GM20431 (cell line): ENCODE data around the gene AATF.

ENCODE experiments used
- in situ Hi-C: fragments of 300-500 bp; cut with MseI, MboI; formaldehyde crosslinking; loops from one replicate; pipeline ENCODE4 v1.15.0; 2020; ENCODE audit warnings: low sequenced_read_pairs; ENCODE audit not compliant: unreplicated experiment

The AATF gene

DNA sequence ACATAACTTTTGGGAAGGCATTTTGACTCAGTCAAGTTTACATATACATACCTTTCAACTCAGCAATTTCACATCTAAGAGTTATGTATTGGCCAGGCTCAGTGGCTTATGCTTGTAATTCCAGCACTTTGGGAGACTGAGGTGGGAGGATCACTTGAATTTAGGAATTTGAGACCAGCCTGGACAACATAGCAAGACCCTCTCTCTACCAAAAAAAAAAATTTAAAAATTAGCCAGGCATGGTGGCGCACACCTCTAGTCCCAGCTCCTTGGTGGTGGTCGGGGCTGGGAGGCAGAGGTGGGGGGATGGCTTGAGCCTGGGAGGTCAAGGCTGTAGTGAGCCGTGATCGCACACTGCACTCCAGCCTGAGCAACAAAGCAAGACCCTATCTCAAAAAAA is 79.3 kb downstream of the AATF start:
- in situ Hi-C loops: loop anchor here (25.0 kb wide), 1 partner anchor 191 kb away; no protein-coding TSS in a partner anchor

DNA sequence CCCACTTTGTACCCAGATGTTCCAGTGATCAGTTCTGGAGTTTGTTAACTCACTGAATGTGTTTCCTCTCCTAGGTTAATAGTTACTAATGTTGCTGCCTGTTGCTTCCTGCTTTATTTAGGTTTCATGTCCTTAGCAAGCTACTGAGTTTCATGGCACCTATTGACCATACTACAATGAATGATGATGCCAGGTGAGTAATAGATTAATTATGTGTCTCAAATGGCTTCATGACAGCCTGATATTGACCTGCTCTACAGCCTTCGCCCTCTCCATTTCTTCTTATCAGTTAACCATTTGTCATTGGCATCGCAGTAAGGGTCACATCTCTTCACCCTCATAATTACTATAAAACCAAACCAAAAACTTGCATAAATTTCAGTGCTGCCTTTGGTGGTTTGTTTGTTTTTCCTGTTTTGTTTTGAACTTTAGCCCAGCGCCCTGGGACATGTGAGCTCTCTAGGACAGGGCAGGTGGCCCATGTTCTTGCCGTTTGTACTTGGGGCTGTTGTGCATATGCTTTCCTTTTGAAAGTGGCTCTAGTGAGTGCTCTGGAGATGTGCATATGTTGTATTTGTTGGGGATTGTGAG is 82.8 kb downstream of the AATF start:
- in situ Hi-C loops: loop anchor here (25.0 kb wide), 1 partner anchor 194 kb away; no protein-coding TSS in a partner anchor

DNA sequence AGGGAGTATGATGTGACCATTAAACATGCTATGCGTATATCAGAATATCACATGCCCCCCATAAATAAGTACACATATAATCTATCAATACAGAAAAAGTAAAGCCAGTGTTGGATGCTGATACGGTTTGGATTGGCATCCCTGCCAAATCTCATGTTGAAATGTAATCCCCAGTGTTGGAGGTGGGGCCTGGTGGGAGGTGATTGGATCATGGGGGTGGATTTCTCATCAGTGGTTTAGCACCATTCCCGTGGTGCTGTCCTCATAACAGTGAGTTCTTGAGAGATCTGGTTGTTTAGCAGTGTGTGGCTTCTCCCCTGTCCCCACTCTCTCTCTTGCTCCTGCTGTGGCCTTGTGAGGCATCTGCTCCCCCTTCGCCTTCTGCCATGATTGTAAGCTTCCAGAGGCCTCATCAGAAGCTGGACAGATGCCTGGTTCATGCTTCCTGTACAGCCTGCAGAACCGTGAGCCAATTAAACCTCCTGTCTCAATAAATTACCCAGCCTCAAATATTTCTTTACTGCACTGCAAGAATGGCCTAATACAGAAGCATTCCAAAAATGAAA is 88.9 kb downstream of the AATF start:
- in situ Hi-C loops: loop anchor here (25.0 kb wide), 1 partner anchor 200 kb away; no protein-coding TSS in a partner anchor

DNA sequence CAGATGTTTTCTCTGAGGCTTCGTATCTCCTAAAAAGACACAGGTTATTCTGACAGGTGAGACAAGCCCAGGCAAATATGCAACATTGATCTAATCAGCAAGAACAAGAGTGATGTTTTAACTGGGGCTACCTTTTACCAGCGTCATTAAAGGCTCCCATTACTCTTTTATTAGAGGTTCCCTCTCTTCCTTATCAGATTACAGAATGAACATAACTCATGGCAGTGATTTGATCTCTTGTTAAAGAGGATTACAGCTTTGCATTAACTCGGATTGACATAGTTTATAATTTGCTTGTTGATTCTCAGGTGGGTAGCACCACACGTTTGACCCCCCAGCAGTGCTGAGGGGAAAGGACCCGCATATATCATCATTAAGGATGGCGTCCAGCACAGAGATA is 90.5 kb downstream of the AATF start:
- in situ Hi-C loops: loop anchor here (25.0 kb wide), 1 partner anchor 202 kb away; no protein-coding TSS in a partner anchor

DNA sequence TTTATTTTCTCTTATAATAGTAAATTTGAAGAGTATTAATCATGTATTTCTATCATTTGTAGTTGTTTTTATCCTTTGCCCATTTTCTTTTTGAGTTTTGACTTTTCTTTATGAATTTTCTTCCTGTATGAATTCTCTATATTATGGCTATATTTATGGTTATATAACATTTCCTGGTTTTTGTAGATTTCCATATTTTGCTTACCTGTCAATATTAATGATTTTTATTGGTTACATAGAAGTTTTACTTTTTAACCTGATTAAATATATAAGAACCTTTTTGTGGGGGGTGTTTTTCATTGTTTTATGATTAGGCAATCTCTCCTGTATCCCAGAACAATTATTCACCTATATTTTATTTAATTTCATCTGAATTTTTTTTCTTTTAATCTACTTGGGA is 93.2 kb downstream of the AATF start:
- in situ Hi-C loops: loop anchor here (10.0 to 25.0 kb wide), 2 partner anchors 205 to 417 kb away; no protein-coding TSS in a partner anchor

DNA sequence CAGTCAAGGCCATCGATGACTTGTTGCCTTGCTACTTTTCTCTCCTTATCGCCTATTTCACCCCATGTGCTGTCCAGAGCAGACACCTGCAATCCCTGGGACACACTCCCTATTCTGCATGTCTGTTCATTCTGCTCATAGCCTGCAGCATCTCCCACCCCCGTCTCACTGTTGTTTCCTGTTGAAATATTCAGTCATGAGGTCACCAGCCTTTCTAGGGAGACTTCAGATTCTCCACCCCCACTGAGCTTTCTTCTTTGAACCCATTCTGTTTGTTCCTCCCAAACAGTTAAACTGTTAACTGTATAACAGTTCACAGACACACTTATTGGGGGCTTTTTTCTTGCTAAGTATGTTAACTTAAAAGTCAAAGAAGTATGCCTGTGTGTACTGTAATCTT is 94.4 kb downstream of the AATF start:
- in situ Hi-C loops: loop anchor here (10.0 to 25.0 kb wide), 2 partner anchors 206 to 418 kb away; no protein-coding TSS in a partner anchor

DNA sequence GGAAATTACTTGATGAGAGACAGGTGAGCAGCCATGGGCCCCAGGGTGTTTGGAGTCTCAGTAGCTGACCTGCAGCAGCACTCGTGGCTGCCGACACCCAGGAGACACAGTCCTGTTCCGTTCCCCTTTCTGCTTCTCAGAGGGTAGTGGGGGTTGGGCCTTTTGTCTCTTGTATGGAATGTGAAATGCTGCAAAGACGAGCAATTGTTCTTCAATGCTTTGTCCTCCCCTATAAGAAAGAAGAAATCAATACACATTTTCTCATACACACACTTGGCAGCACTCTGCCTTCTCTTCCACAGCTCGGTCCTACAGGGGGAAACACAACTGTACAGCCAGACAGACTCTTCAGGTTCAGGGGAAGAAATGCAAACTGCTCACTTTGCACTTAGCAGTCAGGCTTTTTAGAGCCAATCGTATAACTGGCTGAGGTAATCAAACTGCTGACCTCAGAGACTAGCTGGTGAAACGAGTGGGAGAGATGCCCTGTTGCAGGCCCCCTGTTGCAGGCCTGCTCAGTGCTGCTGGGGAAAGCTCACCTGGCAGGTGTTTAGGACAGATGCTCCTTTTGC is 96.7 kb downstream of the AATF start:
- in situ Hi-C loops: loop anchor here (10.0 to 25.0 kb wide), 2 partner anchors 208 to 421 kb away; no protein-coding TSS in a partner anchor

DNA sequence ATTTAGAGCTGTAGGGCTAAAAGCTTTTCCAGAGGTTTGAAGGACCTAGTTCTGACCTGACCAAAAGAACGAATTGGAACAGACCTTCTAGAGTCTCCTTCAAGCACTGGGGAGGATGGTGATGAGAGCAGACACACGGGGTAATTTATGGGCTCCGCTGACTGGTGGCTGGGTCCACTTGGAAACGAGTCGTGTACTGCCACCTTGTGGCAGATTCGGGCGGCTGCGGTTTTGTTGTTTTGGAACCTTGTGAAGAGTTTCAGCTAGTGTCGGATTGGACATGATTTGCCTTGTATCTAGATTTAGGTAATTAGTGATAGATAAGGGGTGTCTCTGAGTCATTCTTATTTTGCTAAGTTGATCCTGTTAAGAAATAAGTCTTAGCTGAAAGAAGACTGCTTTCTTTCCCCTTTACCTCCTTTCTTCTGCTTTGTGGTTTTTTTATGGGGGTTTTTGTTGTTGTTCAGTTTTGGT is 98.9 kb downstream of the AATF start:
- in situ Hi-C loops: loop anchor here (10.0 to 25.0 kb wide), 2 partner anchors 210 to 423 kb away; no protein-coding TSS in a partner anchor

DNA sequence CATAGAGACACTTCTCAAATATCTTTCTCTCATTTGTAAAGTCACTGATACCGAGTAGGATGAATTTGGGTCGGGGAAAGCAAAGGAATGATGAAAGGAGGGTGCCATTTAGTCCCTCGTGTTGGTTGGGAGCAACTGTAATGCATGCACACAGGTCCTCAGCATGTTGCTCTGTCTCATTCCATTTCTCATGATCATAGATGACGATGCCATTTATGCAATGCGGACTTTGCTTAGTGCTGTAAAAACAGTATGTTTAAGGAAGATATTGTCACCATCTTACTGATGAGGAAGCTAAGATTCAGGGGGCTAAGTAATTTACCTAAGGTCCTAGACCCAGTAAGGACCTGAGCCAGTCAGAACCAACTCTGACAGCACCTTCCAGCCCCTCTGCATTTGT is 100.1 kb downstream of the AATF start:
- in situ Hi-C loops: loop anchor here (10.0 to 25.0 kb wide), 2 partner anchors 212 to 424 kb away; no protein-coding TSS in a partner anchor

DNA sequence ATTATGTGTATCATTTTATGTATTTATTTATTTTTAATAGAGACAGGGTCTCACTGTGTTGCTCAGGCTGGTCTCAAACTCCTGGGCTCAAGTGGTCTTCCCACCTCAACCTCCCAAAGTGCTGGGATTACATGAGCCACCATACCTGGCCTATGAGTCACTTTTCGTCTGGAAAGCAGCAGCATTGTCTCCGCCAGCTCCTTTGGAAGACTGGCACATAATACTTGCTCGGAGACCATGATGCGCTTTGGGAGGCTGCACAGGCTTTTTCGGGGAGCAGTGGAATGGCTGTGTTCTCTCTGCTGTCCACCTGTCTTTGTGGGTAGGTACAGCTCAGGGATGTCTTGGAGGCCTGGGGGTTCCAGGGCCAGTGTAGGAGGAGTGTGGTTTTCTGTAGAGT is 102.2 kb downstream of the AATF start:
- in situ Hi-C loops: no loop called here

DNA sequence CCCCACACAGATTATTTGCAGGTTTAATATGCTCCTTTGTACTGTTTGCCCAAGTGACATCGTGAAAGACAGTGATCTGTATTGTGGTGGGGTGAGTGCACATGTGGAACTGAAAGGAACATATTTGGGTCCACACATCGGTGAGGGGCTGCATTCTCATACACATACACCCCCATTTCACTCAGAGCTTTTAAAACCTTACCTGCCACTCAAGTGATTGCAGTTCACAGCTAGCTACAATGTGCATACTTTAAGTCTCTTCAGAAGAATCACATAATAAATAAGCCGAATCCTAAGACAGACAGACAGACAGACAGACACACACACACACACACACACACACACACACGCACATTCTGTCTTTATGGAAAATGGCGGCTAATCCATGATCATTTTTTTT is 102.6 kb downstream of the AATF start:
- in situ Hi-C loops: no loop called here

DNA sequence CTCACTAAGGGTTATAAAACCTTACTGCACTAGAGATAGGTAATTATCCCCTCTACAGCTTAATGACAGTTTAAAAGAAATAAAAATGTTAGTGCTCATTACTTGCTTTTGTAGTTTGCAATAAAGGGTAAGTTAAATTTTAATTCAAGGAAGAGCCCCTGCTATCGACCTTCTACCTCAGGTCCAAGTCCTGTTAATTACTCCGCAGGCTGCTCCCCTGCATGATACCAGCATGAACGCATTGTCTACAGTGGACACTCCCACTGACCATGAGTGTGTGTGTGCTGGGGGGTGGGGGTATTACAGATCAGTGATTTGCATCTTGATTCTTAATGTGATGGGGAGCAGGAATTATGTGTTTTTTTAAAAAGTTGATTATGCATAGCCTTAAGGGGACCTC is 103.1 kb downstream of the AATF start:
- in situ Hi-C loops: no loop called here

DNA sequence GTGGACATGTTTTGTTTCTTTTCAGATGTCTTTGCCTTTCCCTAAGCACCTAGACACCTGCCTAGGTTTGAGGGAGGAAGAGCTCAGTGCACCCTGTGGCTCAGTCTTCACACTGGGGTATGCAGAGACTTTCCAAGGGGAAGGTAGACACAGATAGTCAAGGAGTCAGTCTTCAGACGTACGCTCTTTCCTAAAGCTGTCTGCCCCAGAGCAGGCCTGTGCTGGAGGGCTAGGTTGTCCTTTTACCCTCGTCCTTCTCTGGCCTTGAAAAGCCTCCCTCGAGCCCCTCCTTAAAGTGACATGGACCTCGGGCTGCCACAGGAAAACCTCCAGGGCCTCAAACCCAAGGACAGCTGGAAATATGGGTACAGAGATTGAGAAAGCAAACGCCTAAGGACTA is 103.7 kb downstream of the AATF start:
- in situ Hi-C loops: no loop called here

DNA sequence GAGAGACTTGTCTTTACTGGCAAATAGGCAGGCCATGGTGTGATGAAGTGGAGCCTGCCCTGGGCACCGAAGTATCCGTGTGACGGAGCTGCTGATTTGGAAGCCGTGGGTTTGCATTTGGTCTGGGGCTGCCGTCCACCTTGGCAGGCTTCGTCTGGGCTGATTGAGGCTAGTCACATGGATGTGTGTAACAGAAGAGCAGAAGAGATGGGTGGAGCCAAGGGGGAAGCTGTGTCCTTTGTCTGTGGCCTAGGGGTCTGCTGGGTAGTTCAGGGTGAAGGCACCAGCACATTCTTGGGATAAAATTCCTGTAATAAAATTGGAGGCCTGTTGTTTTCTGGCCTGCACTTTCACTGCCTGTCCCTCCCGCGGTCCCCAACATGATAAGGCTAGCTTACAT is 106.1 kb downstream of the AATF start:
- in situ Hi-C loops: no loop called here

DNA sequence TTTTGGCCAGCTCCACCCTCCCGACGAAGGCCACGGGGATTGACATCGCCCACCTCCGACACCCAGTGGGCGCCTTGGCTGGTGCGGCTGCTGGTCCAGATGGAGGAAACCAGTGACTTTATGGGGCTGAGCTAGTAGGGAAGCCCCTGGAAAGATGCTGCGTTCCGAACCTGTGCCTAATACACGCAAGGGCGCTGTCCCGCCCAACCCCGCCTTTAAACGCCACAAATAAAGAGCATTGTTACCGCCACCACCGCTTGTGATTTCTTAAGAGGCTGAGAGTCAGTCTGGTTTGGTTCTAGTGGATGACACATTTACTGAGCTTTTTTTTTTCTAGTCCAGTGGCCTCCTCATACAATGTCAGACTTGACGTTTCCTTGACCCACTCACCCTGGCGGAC is 107.9 kb downstream of the AATF start:
- in situ Hi-C loops: no loop called here

DNA sequence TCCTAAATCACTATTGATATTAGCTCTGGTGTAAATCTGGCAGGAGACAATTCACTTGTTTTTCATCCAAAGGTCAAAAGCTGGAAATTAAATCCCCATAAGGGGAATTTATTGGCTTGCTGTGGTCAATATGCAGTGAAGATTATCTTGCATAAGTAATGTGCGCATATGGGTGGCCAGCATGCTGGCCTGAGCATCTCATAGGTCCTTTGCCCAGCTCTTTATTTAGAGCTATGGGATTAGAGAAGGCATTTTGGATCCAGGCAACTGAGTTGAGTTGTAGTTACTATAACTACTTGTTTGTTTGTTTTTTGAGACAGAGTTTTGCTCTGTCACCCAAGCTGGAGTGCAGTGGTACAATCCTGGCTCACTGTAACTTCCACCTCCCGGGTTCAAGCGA is 110.7 kb downstream of the AATF start:
- in situ Hi-C loops: no loop called here

DNA sequence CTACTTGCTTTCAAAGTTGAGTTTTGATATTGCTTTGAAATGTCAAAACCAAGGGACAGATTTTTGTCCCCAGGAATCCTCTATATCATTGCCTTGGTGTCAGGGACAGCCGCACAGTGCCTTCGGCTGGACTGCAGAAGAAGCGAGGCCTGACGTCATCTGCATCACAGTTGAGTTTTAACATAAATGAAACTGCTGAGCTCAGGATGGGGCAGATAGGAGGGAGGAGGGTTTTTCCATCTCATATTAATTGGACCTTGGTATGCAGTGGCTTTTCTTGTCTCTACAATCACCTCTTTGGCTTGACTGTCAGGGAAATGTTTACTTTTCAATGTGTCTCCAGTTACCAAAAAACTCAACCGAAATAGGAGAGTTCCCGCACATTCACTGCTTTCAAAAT is 111.3 kb downstream of the AATF start:
- in situ Hi-C loops: no loop called here

DNA sequence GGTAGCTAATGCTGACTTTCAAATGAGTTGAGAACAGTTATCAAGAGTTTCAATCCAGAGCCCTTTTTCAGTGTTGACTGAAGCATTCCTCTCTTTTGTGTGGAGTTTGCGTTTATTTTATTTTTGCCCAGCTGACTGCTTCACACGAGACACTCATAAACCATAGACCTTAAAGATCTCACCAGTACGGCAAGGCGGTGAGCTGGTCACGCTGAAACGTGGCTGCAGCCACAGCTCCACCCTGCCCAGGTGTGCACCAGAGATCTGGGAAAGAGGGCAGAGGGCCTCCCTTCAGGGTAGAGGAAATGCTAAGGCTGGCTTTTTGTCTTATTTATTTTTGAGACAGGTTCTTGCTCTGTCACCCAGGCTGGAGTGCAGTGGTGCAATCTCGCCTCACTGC is 112.2 kb downstream of the AATF start:
- in situ Hi-C loops: no loop called here

DNA sequence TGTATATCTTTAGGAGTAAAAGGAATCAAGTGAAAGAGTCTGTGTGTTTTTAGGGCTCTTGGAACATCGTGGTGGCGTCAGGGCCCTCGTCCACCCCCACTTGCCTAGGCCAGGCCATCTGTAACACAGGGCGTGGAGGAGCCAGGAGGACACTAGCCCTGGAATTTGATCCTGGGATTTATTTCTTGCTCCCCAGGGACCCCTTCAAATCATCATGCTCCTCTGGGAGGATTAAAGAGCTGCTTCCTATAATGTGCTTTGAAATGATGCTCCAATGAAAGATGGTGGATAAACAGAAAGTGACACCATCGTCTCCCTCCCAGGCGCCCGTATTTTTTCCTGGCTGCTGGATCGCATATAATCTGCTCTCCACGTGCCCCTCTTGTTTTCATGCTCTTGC is 113.3 kb downstream of the AATF start:
- in situ Hi-C loops: no loop called here

DNA sequence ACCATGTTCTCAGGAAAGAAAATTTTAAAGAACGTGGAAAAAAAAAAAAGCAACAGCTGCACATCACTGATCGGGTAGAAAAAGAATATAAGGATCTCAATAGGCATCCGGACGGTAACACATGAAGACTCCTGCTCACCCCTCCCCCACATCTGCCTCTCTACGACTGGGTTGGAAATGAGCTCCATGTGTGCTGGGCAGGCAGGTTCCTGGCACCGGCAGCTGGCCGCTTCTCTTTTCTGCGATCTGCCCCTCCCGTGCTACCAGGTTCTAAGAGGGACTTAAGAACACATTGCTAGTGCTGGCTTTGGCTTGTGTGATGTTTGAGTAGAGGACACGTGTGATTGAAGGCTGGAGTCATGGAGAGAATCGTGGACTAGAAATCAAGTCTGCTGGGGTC is 115.5 kb downstream of the AATF start:
- in situ Hi-C loops: no loop called here

DNA sequence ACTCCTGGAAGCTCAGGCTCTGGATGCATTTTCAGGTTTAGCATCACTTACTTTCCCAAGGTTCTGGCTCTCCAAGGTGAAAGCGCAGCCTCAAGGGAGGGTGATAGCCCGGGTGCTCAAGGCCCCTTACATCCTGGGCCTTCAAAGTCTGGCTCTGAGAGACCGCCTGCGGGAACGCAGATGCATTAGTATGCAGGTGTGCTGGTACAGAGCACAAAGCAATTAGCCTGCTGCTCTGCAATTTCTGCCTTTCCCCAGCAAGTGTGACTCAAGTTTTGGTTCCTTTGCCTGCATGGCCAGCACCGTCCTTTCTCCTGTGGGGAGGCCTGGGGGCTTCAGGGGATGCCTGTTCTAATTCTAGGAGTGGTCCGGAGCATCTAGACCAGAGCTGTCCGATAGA is 116.2 kb downstream of the AATF start:
- in situ Hi-C loops: no loop called here
